Measurements from ENCODE around the gene TBC1D3I.
"Not testable (repeated sequence)": the region's sequence is repeated elsewhere in the genome, so short reads cannot be mapped to it uniquely, and the experiment has no call there.

DNA sequence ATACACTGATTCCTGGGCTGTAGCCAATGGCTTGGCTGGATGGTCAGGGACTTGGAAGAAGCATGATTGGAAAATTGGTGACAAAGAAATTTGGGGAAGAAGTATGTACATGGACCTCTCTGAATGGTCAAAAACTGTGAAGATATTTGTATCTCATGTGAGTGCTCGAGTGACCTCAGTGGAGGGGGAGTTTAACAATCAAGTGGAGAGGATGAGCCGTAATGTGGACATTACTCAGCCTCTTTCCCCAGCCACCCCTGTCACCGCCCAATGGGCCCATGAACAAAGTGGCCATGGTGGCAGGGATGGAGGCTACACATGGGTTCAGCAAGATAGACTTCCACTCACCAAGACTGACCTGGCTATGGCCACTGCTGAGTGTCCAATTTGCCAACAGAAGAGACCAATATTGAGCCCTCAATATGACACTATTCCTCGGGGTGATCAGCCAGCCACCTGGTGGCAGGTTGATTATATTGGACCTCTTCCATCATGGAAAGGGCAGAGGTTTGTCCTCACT is 42.7 kb downstream of the TBC1D3I start:
- not testable (repeated sequence) for TF ChIP-seq EZH2 (IDR thresholded peaks at IDR 0.05; ENCODE audit: borderline replicate concordance, insufficient read depth, low read depth, low read length, poor library complexity, severe bottlenecking)
- TF ChIP-seq, protein P1, sequence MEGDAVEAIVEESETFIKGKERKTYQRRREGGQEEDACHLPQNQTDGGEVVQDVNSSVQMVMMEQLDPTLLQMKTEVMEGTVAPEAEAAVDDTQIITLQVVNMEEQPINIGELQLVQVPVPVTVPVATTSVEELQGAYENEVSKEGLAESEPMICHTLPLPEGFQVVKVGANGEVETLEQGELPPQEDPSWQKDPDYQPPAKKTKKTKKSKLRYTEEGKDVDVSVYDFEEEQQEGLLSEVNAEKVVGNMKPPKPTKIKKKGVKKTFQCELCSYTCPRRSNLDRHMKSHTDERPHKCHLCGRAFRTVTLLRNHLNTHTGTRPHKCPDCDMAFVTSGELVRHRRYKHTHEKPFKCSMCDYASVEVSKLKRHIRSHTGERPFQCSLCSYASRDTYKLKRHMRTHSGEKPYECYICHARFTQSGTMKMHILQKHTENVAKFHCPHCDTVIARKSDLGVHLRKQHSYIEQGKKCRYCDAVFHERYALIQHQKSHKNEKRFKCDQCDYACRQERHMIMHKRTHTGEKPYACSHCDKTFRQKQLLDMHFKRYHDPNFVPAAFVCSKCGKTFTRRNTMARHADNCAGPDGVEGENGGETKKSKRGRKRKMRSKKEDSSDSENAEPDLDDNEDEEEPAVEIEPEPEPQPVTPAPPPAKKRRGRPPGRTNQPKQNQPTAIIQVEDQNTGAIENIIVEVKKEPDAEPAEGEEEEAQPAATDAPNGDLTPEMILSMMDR (IDR thresholded peaks at IDR 0.05) = not testable (repeated sequence)
